Measurements from ENCODE around the gene MFSD6.
"Not testable (repeated sequence)": the region's sequence is repeated elsewhere in the genome, so short reads cannot be mapped to it uniquely, and the experiment has no call there.

The MFSD6 gene

GRCh38 chr2:190505696-190506095 lies 97.5 kb downstream of the MFSD6 start:
- DNase-seq = no peak

- no peak for DNase-seq
These were observed 98.5 kb downstream of the MFSD6 start for GRCh38 chr2:190506666-190507065.

- DNase-seq = no peak
These were observed 99.0 kb downstream of the MFSD6 start for GRCh38 chr2:190507135-190507534.

- DNase-seq = not testable (repeated sequence)
These were observed 101.7 kb downstream of the MFSD6 start for GRCh38 chr2:190509895-190510294.

- DNase-seq = no peak
These were observed 102.9 kb downstream of the MFSD6 start for GRCh38 chr2:190511104-190511503.

- DNase-seq = no peak
These were observed 104.5 kb downstream of the MFSD6 start for GRCh38 chr2:190512539-190513095.

GRCh38 chr2:190513877-190514276 lies 105.7 kb downstream of the MFSD6 start:
- no peak for DNase-seq

- DNase-seq = no peak
These were observed 106.5 kb downstream of the MFSD6 start for GRCh38 chr2:190514676-190515075.

GRCh38 chr2:190515687-190516086 lies 107.5 kb downstream of the MFSD6 start:
- peak; percentile 41 for DNase-seq

- DNase-seq = no peak
These were observed 109.3 kb downstream of the MFSD6 start for GRCh38 chr2:190517468-190517867.

- DNase-seq = peak; percentile 23
These were observed 112.0 kb downstream of the MFSD6 start for GRCh38 chr2:190519975-190520767.

GRCh38 chr2:190524928-190525327 lies 116.8 kb downstream of the MFSD6 start:
- DNase-seq = no peak

- DNase-seq = no peak
These were observed 118.1 kb downstream of the MFSD6 start for GRCh38 chr2:190526105-190526750.

GRCh38 chr2:190527214-190527613 lies 119.1 kb downstream of the MFSD6 start:
- no peak for DNase-seq

GRCh38 chr2:190527918-190528317 lies 119.8 kb downstream of the MFSD6 start:
- no peak for DNase-seq

- DNase-seq = no peak
These were observed 120.4 kb downstream of the MFSD6 start for GRCh38 chr2:190528521-190529001.

- DNase-seq = no peak
These were observed 121.5 kb downstream of the MFSD6 start for GRCh38 chr2:190529486-190530247.

GRCh38 chr2:190530248-190530900 lies 122.2 kb downstream of the MFSD6 start:
- no peak for DNase-seq

GRCh38 chr2:190532581-190532980 lies 124.4 kb downstream of the MFSD6 start:
- no peak for DNase-seq

GRCh38 chr2:190533175-190533967 lies 125.2 kb downstream of the MFSD6 start:
- DNase-seq = no peak

GRCh38 chr2:190533968-190534309 lies 125.8 kb downstream of the MFSD6 start:
- peak; percentile 70 for DNase-seq

All from CD4-positive, alpha-beta T cell treated with Interleukin-12 subunit alpha and Interleukin-12 subunit beta, for 1 hour (primary cell).